SU-DHL-6 (cell line): Measurements from ENCODE around the gene BMERB1.

Experiments used
- EZH2phosphoT487 ChIP-seq: fragments of 200-600 bp; sonication (generic), shearing (Covaris generic); conservative IDR thresholded peaks from 2 replicates; pipeline ENCODE4 v1.6.1; 2018; ENCODE audit warnings: mild to moderate bottlenecking, antibody characterized with exemption, low read length, moderate library complexity, mixed read lengths
- TF ChIP-seq, protein P1 (sequence below): fragments of 200-600 bp; sonication (generic); IDR thresholded peaks from one replicate; pipeline ENCODE4 v1.5.1; 2017; ENCODE audit warnings: antibody characterized with exemption, mild to moderate bottlenecking, low read length, moderate library complexity; ENCODE audit not compliant: insufficient read depth, poor library complexity, severe bottlenecking

DNA sequence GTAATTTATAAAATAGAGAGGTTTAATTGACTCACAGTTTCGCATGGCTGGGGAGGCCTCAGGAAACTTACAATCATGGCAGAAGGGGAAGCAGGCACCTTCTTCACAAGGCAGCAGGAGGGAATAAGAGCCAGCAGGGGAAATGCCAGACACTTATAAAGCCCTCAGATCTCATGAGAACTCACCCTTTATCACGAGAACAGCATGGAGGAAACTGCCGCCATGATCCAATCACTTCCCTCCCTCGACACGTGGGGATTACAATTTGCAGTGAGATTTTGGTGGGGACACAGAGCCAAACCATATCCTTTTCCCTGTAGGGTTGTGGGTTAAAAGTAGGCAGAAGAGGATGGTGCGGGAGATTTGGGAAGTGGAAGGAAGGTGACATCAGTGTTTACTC, 101.4 kb downstream of the BMERB1 start:
- TF ChIP-seq, protein P1, sequence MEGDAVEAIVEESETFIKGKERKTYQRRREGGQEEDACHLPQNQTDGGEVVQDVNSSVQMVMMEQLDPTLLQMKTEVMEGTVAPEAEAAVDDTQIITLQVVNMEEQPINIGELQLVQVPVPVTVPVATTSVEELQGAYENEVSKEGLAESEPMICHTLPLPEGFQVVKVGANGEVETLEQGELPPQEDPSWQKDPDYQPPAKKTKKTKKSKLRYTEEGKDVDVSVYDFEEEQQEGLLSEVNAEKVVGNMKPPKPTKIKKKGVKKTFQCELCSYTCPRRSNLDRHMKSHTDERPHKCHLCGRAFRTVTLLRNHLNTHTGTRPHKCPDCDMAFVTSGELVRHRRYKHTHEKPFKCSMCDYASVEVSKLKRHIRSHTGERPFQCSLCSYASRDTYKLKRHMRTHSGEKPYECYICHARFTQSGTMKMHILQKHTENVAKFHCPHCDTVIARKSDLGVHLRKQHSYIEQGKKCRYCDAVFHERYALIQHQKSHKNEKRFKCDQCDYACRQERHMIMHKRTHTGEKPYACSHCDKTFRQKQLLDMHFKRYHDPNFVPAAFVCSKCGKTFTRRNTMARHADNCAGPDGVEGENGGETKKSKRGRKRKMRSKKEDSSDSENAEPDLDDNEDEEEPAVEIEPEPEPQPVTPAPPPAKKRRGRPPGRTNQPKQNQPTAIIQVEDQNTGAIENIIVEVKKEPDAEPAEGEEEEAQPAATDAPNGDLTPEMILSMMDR, result no peak
- TF ChIP-seq EZH2phosphoT487, result no peak
